H1 (cell line): ENCODE data around the gene MED29. TPM values are rescaled to one million over a fixed set of nuclear protein-coding genes. Genes with fewer than 3 reads are reported as not detected.
A peak's percentile ranks its signal among the peaks of the same experiment; 100 is the strongest.

Source experiments
- CTCF ChIA-PET: fragments of 300-600 bp; sonication (Branson Sonifier 250); formaldehyde crosslinking; loops from one replicate; lab custom pipeline; 2021; ENCODE audit not compliant: partially characterized antibody; lab: Charles Lee
- POLR2A ChIA-PET: fragments of 300-600 bp; sonication (Branson Sonifier 250); formaldehyde crosslinking; loops from one replicate; lab custom pipeline; 2021; ENCODE audit warnings: inconsistent platforms; ENCODE audit not compliant: partially characterized antibody; lab: Charles Lee
- DNase-seq, 2 experiments: peaks; one replicate each; pipeline versions ENCODE4 v3.0.0 to v3.0.0-alpha.2; 2010 to 2022; ENCODE audit warnings: low spot score in 2 of 2, low read depth in 1 of 2, mixed read lengths in 1 of 2
- FAIRE-seq: peaks from 2 replicates; lab custom pipeline; 2011; peaks lifted over from hg19 to GRCh38; lab: Jason Lieb, UNC
- H2AFZ ChIP-seq: 2 replicates; pipeline ENCODE4 v1.8.1; 2012; ENCODE audit warnings: low read length, inconsistent platforms
- H2AK5ac ChIP-seq: 2 replicates; pipeline ENCODE4 v1.6.1; 2013; ENCODE audit warnings: low read depth, low read length
- H2BK120ac ChIP-seq: replicated peaks from 2 replicates; pipeline ENCODE3; 2013; ENCODE audit warnings: low read depth, low read length, inconsistent platforms
- H2BK12ac ChIP-seq: 2 replicates; pipeline ENCODE4 v1.6.1; 2013; ENCODE audit warnings: low read depth, low read length
- H2BK15ac ChIP-seq: 2 replicates; pipeline ENCODE4 v1.6.1; 2013; ENCODE audit warnings: low read length
- H2BK20ac ChIP-seq: 2 replicates; pipeline ENCODE4 v1.6.1; 2013; ENCODE audit warnings: low read length
- H2BK5ac ChIP-seq: 2 replicates; pipeline ENCODE4 v1.6.1; 2013; ENCODE audit warnings: low read depth, low read length
- H3K14ac ChIP-seq: 2 replicates; pipeline ENCODE4 v1.6.1; 2013; ENCODE audit warnings: inconsistent platforms; ENCODE audit not compliant: insufficient read length
- H3K18ac ChIP-seq: 2 replicates; pipeline ENCODE4 v1.6.1; 2013; ENCODE audit warnings: low read length; ENCODE audit errors: extremely low read depth
- H3K23ac ChIP-seq: 2 replicates; pipeline ENCODE4 v1.6.1; 2013; ENCODE audit warnings: inconsistent platforms; ENCODE audit not compliant: insufficient read length
- H3K23me2 ChIP-seq: 2 replicates; pipeline ENCODE4 v1.6.1; 2013; ENCODE audit warnings: low read depth, low read length
- H3K27ac ChIP-seq: 2 replicates; pipeline ENCODE4 v1.6.1; 2011; ENCODE audit warnings: low read depth, low read length, inconsistent platforms
- H3K27me3 ChIP-seq, 4 experiments: replicated peaks in 1 of 4; 1 replicate in 1 of 4; 2 replicates in 3 of 4; pipeline versions ENCODE4 v1.6.1 to v1.8.1; 2011 to 2013; ENCODE audit warnings: low read length in 3 of 4, mild to moderate bottlenecking in 3 of 4, inconsistent platforms in 2 of 4, mixed read lengths in 2 of 4, moderate library complexity in 1 of 4; ENCODE audit not compliant: control insufficient read depth in 3 of 4, insufficient read depth in 3 of 4; ENCODE audit errors: extremely low read depth in 1 of 4
- H3K36me3 ChIP-seq, 4 experiments: 2 replicates each; pipeline versions ENCODE4 v1.6.1 to v1.8.1; 2011 to 2013; ENCODE audit warnings: mild to moderate bottlenecking in 4 of 4, low read length in 3 of 4, moderate library complexity in 2 of 4, control low read depth in 1 of 4, inconsistent platforms in 1 of 4; ENCODE audit not compliant: insufficient read depth in 4 of 4, control insufficient read depth in 2 of 4
- H3K4ac ChIP-seq: replicated peaks from 2 replicates; pipeline ENCODE3; 2013; ENCODE audit warnings: low read length, low read depth, mixed read lengths, inconsistent platforms; ENCODE audit not compliant: insufficient read length
- H3K4me1 ChIP-seq, 4 experiments: replicated peaks in 1 of 4; 1 replicate in 1 of 4; 2 replicates in 3 of 4; pipeline versions ENCODE4 v1.6.1 to v1.8.1; 2011 to 2013; ENCODE audit warnings: low read length in 3 of 4, inconsistent platforms in 2 of 4, mixed read lengths in 1 of 4; ENCODE audit not compliant: insufficient read depth in 4 of 4, control insufficient read depth in 3 of 4
- H3K4me2 ChIP-seq, 2 experiments: 2 replicates each; pipeline versions ENCODE4 v1.6.1 to v1.8.1; 2011 to 2013; ENCODE audit warnings: low read depth in 2 of 2, low read length in 2 of 2, control low read depth in 1 of 2, inconsistent platforms in 1 of 2, mild to moderate bottlenecking in 1 of 2; ENCODE audit not compliant: insufficient read depth in 1 of 2
- H3K4me3 ChIP-seq, 4 experiments: fragments of 200-600, 300-600 bp in 1 of 4; sonication (generic), shearing (Covaris generic), sonication (Bioruptor Twin) in 1 of 4; 2 replicates each; pipeline versions ENCODE4 v1.5.1 to v1.8.1; 2011 to 2016; ENCODE audit warnings: low read length in 4 of 4, low read depth in 3 of 4, control low read depth in 2 of 4, inconsistent platforms in 2 of 4, mild to moderate bottlenecking in 2 of 4, mixed read lengths in 1 of 4, moderate library complexity in 1 of 4; ENCODE audit not compliant: insufficient read depth in 2 of 4; ENCODE audit errors: extremely low read depth in 1 of 4
- H3K56ac ChIP-seq: replicated peaks from 2 replicates; pipeline ENCODE3; 2013; ENCODE audit warnings: low read depth, mild to moderate bottlenecking, mixed read lengths, low read length, inconsistent platforms; ENCODE audit not compliant: insufficient read length
- H3K79me1 ChIP-seq: 2 replicates; pipeline ENCODE4 v1.6.1; 2013; ENCODE audit warnings: low read depth, low read length, control low read depth
- H3K79me2 ChIP-seq, 2 experiments: 2 replicates each; pipeline versions ENCODE4 v1.6.1 to v1.8.1; 2012 to 2013; ENCODE audit warnings: low read length in 2 of 2, mild to moderate bottlenecking in 2 of 2, inconsistent platforms in 1 of 2; ENCODE audit not compliant: insufficient read depth in 2 of 2, control insufficient read depth in 1 of 2
- H3K9ac ChIP-seq, 4 experiments: replicated peaks in 1 of 4; 1 replicate in 1 of 4; 2 replicates in 3 of 4; pipeline versions ENCODE4 v1.6.1 to v1.8.1; 2011 to 2013; ENCODE audit warnings: low read depth in 3 of 4, low read length in 3 of 4, control low read depth in 2 of 4, mild to moderate bottlenecking in 2 of 4, moderate library complexity in 2 of 4, inconsistent platforms in 1 of 4; ENCODE audit errors: extremely low read depth in 1 of 4
- H3K9me3 ChIP-seq, 2 experiments: 2 replicates each; pipeline versions ENCODE4 v1.6.1 to v1.8.1; 2012 to 2013; ENCODE audit warnings: mild to moderate bottlenecking in 2 of 2, moderate library complexity in 2 of 2, control low read depth in 1 of 2, inconsistent platforms in 1 of 2, low read depth in 1 of 2, low read length in 1 of 2, mixed read lengths in 1 of 2; ENCODE audit not compliant: insufficient read depth in 2 of 2
- H4K20me1 ChIP-seq, 2 experiments: replicated peaks in 1 of 2; 2 replicates each; pipeline versions ENCODE3 to v1.8.1; 2011 to 2013; ENCODE audit warnings: inconsistent platforms in 2 of 2, low read length in 2 of 2, mild to moderate bottlenecking in 1 of 2; ENCODE audit not compliant: insufficient read depth in 2 of 2, control insufficient read depth in 1 of 2
- H4K5ac ChIP-seq: 2 replicates; pipeline ENCODE4 v1.6.1; 2013; ENCODE audit warnings: low read length, low read depth, mixed read lengths, inconsistent platforms; ENCODE audit not compliant: insufficient read length
- H4K8ac ChIP-seq: 2 replicates; pipeline ENCODE4 v1.8.0; 2013; ENCODE audit warnings: mild to moderate bottlenecking, moderate library complexity, low read length, inconsistent platforms; ENCODE audit not compliant: insufficient read depth; ENCODE audit errors: extremely low read depth
- H4K91ac ChIP-seq: replicated peaks from 2 replicates; pipeline ENCODE3; 2013; ENCODE audit warnings: low read length, mixed read lengths, inconsistent platforms; ENCODE audit not compliant: insufficient read length
- NRF1 ChIP-seq: IDR thresholded peaks from 2 replicates; pipeline ENCODE4 v1.6.1; 2011; ENCODE audit warnings: mild to moderate bottlenecking, low read depth, low read length, improper control_type of control experiment
- WGBS, 2 experiments: shearing (Covaris generic) in 1 of 2; methylation state at CpG; one replicate each; pipeline versions ENCODE4 v1.1.6 to v1.1.7; 2013 to 2015; ENCODE audit warnings: low lambda C conversion rate in 2 of 2, mixed read lengths in 2 of 2, inconsistent platforms in 1 of 2, low coverage in 1 of 2, missing lambda C conversion rate in 1 of 2; ENCODE audit not compliant: insufficient replicate concordance in 2 of 2, insufficient coverage in 1 of 2, insufficient read length in 1 of 2; ENCODE audit errors: extremely low coverage in 1 of 2, missing lambda C conversion rate in 1 of 2; 5-methylcytosine and 5-hydroxymethylcytosine counted together
- polyA plus RNA-seq, 7 experiments: library from polyadenylated mRNA; depleted of rRNA in 3 of 7; stranded (reverse) in 5 of 7; unstranded in 2 of 7; fragments of >200 nt in 5 of 7; fragments of 200-250 nt in 2 of 7; gene quantifications; 1 replicate in 5 of 7; 2 replicates in 1 of 7; 4 replicates in 1 of 7; pipeline versions ENCODE4 v1.2.1 to v1.2.3, GENCODE V29; 2011 to 2013; ENCODE audit warnings: missing spikeins in 2 of 7, mixed read lengths in 2 of 7
- total RNA-seq: library from RNA; stranded (reverse); fragmentation: NEBNext Ultra II Directional; extraction: Animal tissue kit (Norgen Biotek cat#: 25700); gene quantifications from 2 replicates; pipeline ENCODE4 v1.2.1, GENCODE V29; 2021
- TF ChIP-seq, protein P1 (sequence below): IDR thresholded peaks from 2 replicates; pipeline ENCODE4 v1.6.1; 2012; ENCODE audit warnings: inconsistent platforms

Gene MED29
- total and polyA plus RNA-seq, 2 of the 8 experiments (the other 6 are each of a cell fraction or from before 2014, with no cell fraction given): 31.1 to 52.5 TPM

DNA sequence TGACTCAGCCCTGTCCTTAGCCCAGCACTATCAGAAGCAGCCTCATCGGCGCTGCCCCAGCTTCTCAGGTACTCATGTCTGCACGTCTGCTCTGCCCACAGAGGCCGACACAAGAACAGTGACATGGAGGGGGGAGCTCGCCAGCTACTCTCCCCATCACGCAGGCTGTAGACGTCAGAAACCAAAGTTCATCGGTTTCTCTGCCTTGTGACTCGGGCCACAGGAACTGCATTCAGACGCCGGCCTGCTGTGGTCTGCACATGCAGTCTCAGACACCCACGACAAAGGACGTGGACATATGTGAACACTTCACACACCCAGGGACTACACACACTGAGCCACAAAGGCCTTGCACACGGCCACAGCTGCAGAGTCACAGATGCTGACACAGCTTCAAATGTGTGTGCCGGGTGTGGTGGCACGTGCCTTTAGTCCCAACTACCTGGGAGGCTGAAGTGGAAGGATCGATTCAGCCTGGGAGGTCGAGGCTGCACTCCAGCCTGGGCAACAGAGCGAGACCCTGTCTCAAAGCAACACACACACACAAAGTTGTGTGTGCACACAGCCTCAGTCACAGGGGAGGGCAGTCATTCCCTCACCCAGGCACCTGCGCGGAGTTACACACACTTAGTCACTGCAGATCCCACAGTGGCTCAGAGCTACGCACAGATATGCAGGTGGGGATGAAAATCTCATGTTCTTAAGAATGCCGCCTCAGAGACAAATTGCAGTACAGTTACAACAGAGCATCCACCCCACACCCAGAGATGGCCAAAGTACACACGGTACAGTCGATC, 10.6 kb downstream of the MED29 start:
- Histone ChIP-seq H4K91ac (peak overlapping the region; percentile 91), H3K4me2 (peak overlapping the region; percentile 63 to 95), H2BK5ac (peak overlapping the region; percentile 86), H3K27me3 (no peaks in the 10 kb centered on the region), H2AFZ (no peak overlapping the region), H3K23ac (no peak overlapping the region), H3K27ac (peak overlapping the region; percentile 97), H3K56ac (peak overlapping the region; percentile 32), H3K9me3 (no peaks in the 10 kb centered on the region), H3K79me1 (no peaks in the 10 kb centered on the region), H4K8ac (peak overlapping the region; percentile 88)
- no peak for FAIRE-seq
- CTCF ChIA-PET: interaction anchor here (0.8 to 9.5 kb wide), 6 partner anchors 10 to 101 kb away, joined by 3 to 128 read pairs (median 5); partner anchors contain the start of genes MED29, PAF1 and PLEKHG2
- DNase-seq: no peak
- TF ChIP-seq NRF1: no peak
- TF ChIP-seq, protein P1, sequence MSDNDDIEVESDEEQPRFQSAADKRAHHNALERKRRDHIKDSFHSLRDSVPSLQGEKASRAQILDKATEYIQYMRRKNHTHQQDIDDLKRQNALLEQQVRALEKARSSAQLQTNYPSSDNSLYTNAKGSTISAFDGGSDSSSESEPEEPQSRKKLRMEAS: peak; percentile 43
- TF ChIP-seq, all 59 proteins: peak for 1
- Histone ChIP-seq H3K4me3 (peak overlapping the region; percentile 35 to 75 (median 57); a peak in 7 of 8 replicates), H3K4ac (peak overlapping the region; percentile 97), H3K79me2 (no peaks in the 10 kb centered on the region), H3K23me2 (peaks cover 18% of the 10 kb centered on the region; the same call in 1 of the 2 replicates), H2BK120ac (peak overlapping the region; percentile 86), H2BK12ac (peak overlapping the region; percentile 95), H3K9ac (peak overlapping the region in 3 of 4 experiments; percentile 57 to 81 (median 73); a peak in 6 of 7 replicates), H2BK20ac (peak overlapping the region; percentile 94), H4K20me1 (peaks cover 2 to 7% of the 10 kb centered on the region in 2 experiments), H2AK5ac (peak overlapping the region; percentile 99), H3K4me1 (peaks cover 6 to 34% (median 19%) of the 10 kb centered on the region in 4 experiments), H2BK15ac (peak overlapping the region; percentile 85), H3K18ac (peak overlapping the region; percentile 73), H3K14ac (no peak overlapping the region), H3K36me3 (no peaks in the 10 kb centered on the region; a peak in 1 of 8 replicates), H4K5ac (peak overlapping the region; percentile 85)
- whole genome bisulfite sequencing, 2 experiments: 81% methylated on average over 25 of the region's 25 CpGs; no CpG with 5 or more reads in 1 of the 2 experiments
- POLR2A ChIA-PET: interaction anchor here (0.7 to 14.3 kb wide), 11 partner anchors 8 to 98 kb away, joined by 3 to 234 read pairs (median 4); partner anchors contain the start of genes MED29, PAF1, PLEKHG2 and RPS16
